ENCODE measurements around the gene NPAS4.

NPAS4 gene

GRCh38 chr11:66388780-66389386 is 32.0 kb upstream of the NPAS4 start:
- Histone ChIP-seq H2AFZ (ENCODE audit: low read length) (0 out of 2 replicates have a peak overlapping the region, but pooled peaks have one; percentile 58), H3K9ac (ENCODE audit: low read depth, low read length, poor library complexity, severe bottlenecking) (no peak overlapping the region), H3K4me3 (ENCODE audit: low read length, poor library complexity, severe bottlenecking) (no peak overlapping the region), H3K36me3 (ENCODE audit: insufficient read depth, low read length) (no peaks in the 10 kb centered on the region), H3K9me2 (replicated peaks; ENCODE audit: low read depth, low read length) (no peaks in the 10 kb centered on the region), H3K79me2 (ENCODE audit: insufficient read depth, low read length) (no peaks in the 10 kb centered on the region), H3K27me3 (ENCODE audit: insufficient read depth, low read length, poor library complexity, severe bottlenecking) (no peaks in the 10 kb centered on the region), H3K4me2 (ENCODE audit: low read depth, low read length, poor library complexity, severe bottlenecking) (no peak overlapping the region), H3K4me1 (ENCODE audit: insufficient read depth, low read length, poor library complexity, severe bottlenecking) (peaks cover 5% of the 10 kb centered on the region), H3K9me3 (ENCODE audit: insufficient read depth, low read depth, low read length) (no peaks in the 10 kb centered on the region), H4K20me1 (ENCODE audit: insufficient read depth, low read length, poor library complexity, severe bottlenecking) (no peaks in the 10 kb centered on the region), H3F3A (ENCODE audit: low read depth) (no peaks in the 10 kb centered on the region)
- peak; percentile 89 for TF ChIP-seq CTCF (conservative IDR thresholded peaks at IDR 0.05; ENCODE audit: low read length)
- TF ChIP-seq EZH2phosphoT487 (IDR thresholded peaks at IDR 0.05; ENCODE audit: borderline replicate concordance): no peak

GRCh38 chr11:66391322-66391721 is 29.5 kb upstream of the NPAS4 start:
- Histone ChIP-seq H3K4me3 (ENCODE audit: low read length, poor library complexity, severe bottlenecking) (no peak overlapping the region), H4K20me1 (ENCODE audit: insufficient read depth, low read length, poor library complexity, severe bottlenecking) (no peaks in the 10 kb centered on the region), H3F3A (ENCODE audit: low read depth) (no peaks in the 10 kb centered on the region), H3K79me2 (ENCODE audit: insufficient read depth, low read length) (no peaks in the 10 kb centered on the region), H3K4me2 (ENCODE audit: low read depth, low read length, poor library complexity, severe bottlenecking) (no peak overlapping the region), H3K36me3 (ENCODE audit: insufficient read depth, low read length) (no peaks in the 10 kb centered on the region), H3K9me2 (replicated peaks; ENCODE audit: low read depth, low read length) (no peaks in the 10 kb centered on the region), H3K9ac (ENCODE audit: low read depth, low read length, poor library complexity, severe bottlenecking) (no peak overlapping the region), H3K4me1 (ENCODE audit: insufficient read depth, low read length, poor library complexity, severe bottlenecking) (peaks cover 3% of the 10 kb centered on the region), H2AFZ (ENCODE audit: low read length) (no peak overlapping the region), H3K9me3 (ENCODE audit: insufficient read depth, low read depth, low read length) (no peaks in the 10 kb centered on the region), H3K27me3 (ENCODE audit: insufficient read depth, low read length, poor library complexity, severe bottlenecking) (no peaks in the 10 kb centered on the region)
- TF ChIP-seq CTCF (conservative IDR thresholded peaks at IDR 0.05; ENCODE audit: low read length): no peak
- TF ChIP-seq EZH2phosphoT487 (IDR thresholded peaks at IDR 0.05; ENCODE audit: borderline replicate concordance): no peak

GRCh38 chr11:66393954-66394353 is 26.9 kb upstream of the NPAS4 start:
- TF ChIP-seq CTCF (conservative IDR thresholded peaks at IDR 0.05; ENCODE audit: low read length) (no peak), EZH2phosphoT487 (IDR thresholded peaks at IDR 0.05; ENCODE audit: borderline replicate concordance) (no peak)
- no peaks in the 10 kb centered on the region for H3K9me2 ChIP-seq (replicated peaks; ENCODE audit: low read depth, low read length)
- H3K9me3 ChIP-seq (ENCODE audit: insufficient read depth, low read depth, low read length): no peaks in the 10 kb centered on the region

More at GRCh38 chr11:66393954-66394353, 26.9 kb upstream of the NPAS4 start:
- H3K4me3 ChIP-seq (ENCODE audit: low read length, poor library complexity, severe bottlenecking): no peak overlapping the region
- no peak overlapping the region for H3K4me2 ChIP-seq (ENCODE audit: low read depth, low read length, poor library complexity, severe bottlenecking)
- H4K20me1 ChIP-seq (ENCODE audit: insufficient read depth, low read length, poor library complexity, severe bottlenecking): no peaks in the 10 kb centered on the region
- H3K36me3 ChIP-seq (ENCODE audit: insufficient read depth, low read length): no peaks in the 10 kb centered on the region
- no peak overlapping the region for H3K9ac ChIP-seq (ENCODE audit: low read depth, low read length, poor library complexity, severe bottlenecking)
- H3K27me3 ChIP-seq (ENCODE audit: insufficient read depth, low read length, poor library complexity, severe bottlenecking): no peaks in the 10 kb centered on the region
- H3K4me1 ChIP-seq (ENCODE audit: insufficient read depth, low read length, poor library complexity, severe bottlenecking): no peaks in the 10 kb centered on the region
- H2AFZ ChIP-seq (ENCODE audit: low read length): no peak overlapping the region
- H3K79me2 ChIP-seq (ENCODE audit: insufficient read depth, low read length): no peaks in the 10 kb centered on the region
- no peaks in the 10 kb centered on the region for H3F3A ChIP-seq (ENCODE audit: low read depth)
